ENCODE results near the gene HELB. TPM values are rescaled to one million over a fixed set of nuclear protein-coding genes. Genes with fewer than 3 reads are reported as not detected.

Gene HELB
- 1 to 10 TPM; 1.4 to 2.2 TPM for total RNA-seq
- long read RNA-seq: 0 reads

- ATAC-seq: peak; percentile 99 to 100
- DNase-seq: peak; percentile 99
- intact Hi-C loops (cut with DNase I): loop anchor here in 1 of 2 donors (10.0 kb wide), 1 partner anchor 137 kb away; the partner anchor contains the start of gene TMBIM4
Observed at GRCh38 chr12:66301944-66302826, at the start of gene HELB. TSS of gene HELB (plus strand) at chr12:66302493. CDS start at chr12:66302604, 111 bp downstream.

GRCh38 chr12:66252771-66253170, 49.5 kb upstream of the HELB start:
- DNase-seq: no peak
- no peak for ATAC-seq
- intact Hi-C loops (cut with DNase I): no loop called here

- no peak for ATAC-seq
- DNase-seq: no peak
- intact Hi-C loops (cut with DNase I): no loop called here
Observed at GRCh38 chr12:66255737-66256136, 46.6 kb upstream of the HELB start.

- intact Hi-C loops (cut with DNase I): no loop called here
- DNase-seq (no peak), ATAC-seq (no peak)
Observed at GRCh38 chr12:66258011-66258410, 44.3 kb upstream of the HELB start.

GRCh38 chr12:66262737-66263136, 39.6 kb upstream of the HELB start:
- DNase-seq (no peak), ATAC-seq (no peak)
- intact Hi-C loops (cut with DNase I): loop anchor here in 1 of 2 donors (10.0 kb wide), 1 partner anchor 432 kb away; no protein-coding TSS in a partner anchor

- ATAC-seq (peak in 1 of 2 donors; percentile 40), DNase-seq (no peak)
- intact Hi-C loops (cut with DNase I): loop anchor here in 1 of 2 donors (10.0 kb wide), 1 partner anchor 426 kb away; no protein-coding TSS in a partner anchor
Observed at GRCh38 chr12:66268562-66268961, 33.7 kb upstream of the HELB start.

- ATAC-seq (peak in 1 of 2 donors; percentile 18), DNase-seq (no peak)
- intact Hi-C loops (cut with DNase I): loop anchor here in 1 of 2 donors (10.0 kb wide), 1 partner anchor 426 kb away; no protein-coding TSS in a partner anchor
Observed at GRCh38 chr12:66269142-66269541, 33.2 kb upstream of the HELB start.

GRCh38 chr12:66269757-66270383, 32.4 kb upstream of the HELB start:
- intact Hi-C loops (cut with DNase I): loop anchor here (10.0 kb wide), 2 partner anchors 135 to 425 kb away; no protein-coding TSS in a partner anchor
- no peak for DNase-seq

GRCh38 chr12:66270613-66271012, 31.7 kb upstream of the HELB start:
- no peak for DNase-seq
- no peak for ATAC-seq
- intact Hi-C loops (cut with DNase I): loop anchor here in 1 of 2 donors (10.0 kb wide), 1 partner anchor 134 kb away; no protein-coding TSS in a partner anchor

More at GRCh38 chr12:66269757-66270383, 32.4 kb upstream of the HELB start:
- ATAC-seq: peak; percentile 53 to 60

- intact Hi-C loops (cut with DNase I): loop anchor here in 1 of 2 donors (10.0 kb wide), 1 partner anchor 132 kb away; no protein-coding TSS in a partner anchor
- DNase-seq (no peak), ATAC-seq (no peak)
Observed at GRCh38 chr12:66272650-66273049, 29.6 kb upstream of the HELB start.

- ATAC-seq (no peak), DNase-seq (no peak)
- intact Hi-C loops (cut with DNase I): loop anchor here in 1 of 2 donors (10.0 kb wide), 1 partner anchor 132 kb away; no protein-coding TSS in a partner anchor
Observed at GRCh38 chr12:66273147-66273546, 29.1 kb upstream of the HELB start.

- DNase-seq (no peak), ATAC-seq (no peak)
- intact Hi-C loops (cut with DNase I): loop anchor here (5.0 to 10.0 kb wide), 2 partner anchors 130 to 132 kb away; no protein-coding TSS in a partner anchor
Observed at GRCh38 chr12:66275040-66275439, 27.3 kb upstream of the HELB start.

- ATAC-seq: peak; percentile 36 to 50
- intact Hi-C loops (cut with DNase I): loop anchor here (5.0 to 10.0 kb wide), 2 partner anchors 126 to 128 kb away; no protein-coding TSS in a partner anchor
- DNase-seq: no peak
Observed at GRCh38 chr12:66279123-66279712, 23.1 kb upstream of the HELB start.

- DNase-seq (no peak), ATAC-seq (no peak)
- intact Hi-C loops (cut with DNase I): loop anchor here in 1 of 2 donors (10.0 kb wide), 1 partner anchor 414 kb away; no protein-coding TSS in a partner anchor
Observed at GRCh38 chr12:66280561-66280960, 21.7 kb upstream of the HELB start.

- intact Hi-C loops (cut with DNase I): loop anchor here in 1 of 2 donors (10.0 kb wide), 1 partner anchor 413 kb away; no protein-coding TSS in a partner anchor
- no peak for ATAC-seq
Observed at GRCh38 chr12:66282244-66282643, 20.0 kb upstream of the HELB start.

GRCh38 chr12:66287275-66287674, 15.0 kb upstream of the HELB start:
- ATAC-seq (no peak), DNase-seq (no peak)
- intact Hi-C loops (cut with DNase I): loop anchor here in 1 of 2 donors (10.0 kb wide), 1 partner anchor 408 kb away; no protein-coding TSS in a partner anchor

More at GRCh38 chr12:66282244-66282643, 20.0 kb upstream of the HELB start:
- DNase-seq: no peak

GRCh38 chr12:66288121-66288520, 14.2 kb upstream of the HELB start:
- no peak for DNase-seq
- peak in 1 of 2 donors; percentile 44 for ATAC-seq
- intact Hi-C loops (cut with DNase I): loop anchor here in 1 of 2 donors (10.0 kb wide), 1 partner anchor 407 kb away; no protein-coding TSS in a partner anchor

GRCh38 chr12:66289485-66289884, 12.8 kb upstream of the HELB start:
- no peak for DNase-seq
- no peak for ATAC-seq
- intact Hi-C loops (cut with DNase I): loop anchor here in 1 of 2 donors (10.0 kb wide), 1 partner anchor 405 kb away; no protein-coding TSS in a partner anchor

Data from left cardiac atrium (tissue), 4 donors.